HG03469 (cell line): ENCODE measurements around the gene MFGE8.
A peak's percentile ranks its signal among the peaks of the same experiment; 100 is the strongest.

ENCODE experiments used
- ATAC-seq: cut with Tn5 transposase; IDR thresholded peaks from one replicate; pipeline ENCODE4 v1.9.1; 2021; ENCODE audit warnings: mild to moderate bottlenecking, moderate library complexity, moderate number of reproducible peaks; ENCODE audit not compliant: unreplicated experiment

MFGE8 gene

DNA sequence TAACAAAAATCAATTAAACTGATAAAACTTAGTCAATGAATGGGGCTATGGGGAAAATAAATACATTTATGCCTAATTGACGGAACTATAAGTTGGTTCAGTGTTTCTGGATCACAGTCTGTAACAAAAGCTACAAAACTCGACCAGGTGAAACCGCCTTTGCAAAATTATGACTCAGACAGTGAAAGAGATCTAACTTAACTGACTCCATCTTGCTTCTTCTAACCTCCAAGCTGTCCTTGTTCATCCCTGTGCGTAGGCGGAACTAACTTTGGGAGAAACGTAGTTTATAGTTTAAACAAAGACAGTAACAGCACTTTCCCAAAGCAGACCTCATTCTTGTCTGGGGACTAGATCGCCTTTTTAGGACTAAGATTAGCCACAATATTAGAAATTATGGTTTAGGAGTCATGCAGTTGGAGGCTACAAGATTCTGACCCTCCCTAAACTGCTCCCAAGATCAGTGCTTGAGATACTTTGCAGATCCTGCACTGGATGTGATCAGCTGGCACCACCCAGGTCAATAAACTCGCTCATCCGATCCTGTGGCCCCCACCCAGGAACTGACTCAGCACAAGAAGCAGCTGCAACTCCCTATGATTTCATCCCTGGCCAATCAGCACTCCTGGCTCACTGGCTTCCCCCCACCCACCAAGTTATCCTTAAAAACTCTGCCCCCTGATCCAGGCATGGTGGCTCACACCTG lies 7.2 kb upstream of the MFGE8 start:
- ATAC-seq = no peak

DNA sequence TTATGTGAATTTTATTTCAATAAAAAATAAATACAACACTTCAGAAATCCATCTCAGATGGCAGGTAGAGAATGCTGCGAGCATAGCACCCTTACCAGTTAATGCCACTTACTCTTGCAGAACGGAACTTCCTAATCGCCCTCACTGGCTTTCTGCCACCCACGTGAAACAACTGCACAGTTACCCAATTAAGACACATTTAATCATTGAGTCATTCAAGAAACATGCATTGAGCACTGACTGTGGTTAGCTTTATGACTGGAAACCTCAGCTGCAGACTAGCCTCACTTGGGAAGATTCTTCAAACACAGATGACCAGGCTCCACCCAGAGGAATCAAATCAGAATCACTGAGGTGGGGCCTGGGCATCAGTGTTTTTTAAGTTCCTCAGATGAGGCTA lies 5.6 kb upstream of the MFGE8 start:
- ATAC-seq = no peak

DNA sequence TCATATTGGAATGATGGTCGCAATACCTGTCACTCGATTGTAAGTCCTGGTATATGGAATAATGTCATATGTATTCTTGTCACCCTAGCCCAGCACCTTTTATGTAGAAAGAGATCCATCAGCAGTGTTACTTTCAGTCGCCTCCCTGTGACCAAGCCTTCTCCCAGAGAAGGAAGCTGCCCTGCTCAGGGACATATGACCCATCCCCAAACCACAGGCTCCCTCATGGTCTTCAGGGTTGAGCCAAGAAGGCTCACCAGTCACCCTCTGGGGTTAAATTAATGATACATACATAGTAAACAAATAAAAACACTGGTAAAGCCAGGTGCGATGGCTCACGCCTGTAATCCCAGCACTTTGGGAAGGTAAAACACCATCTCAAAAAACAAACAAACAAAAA lies 4.6 kb upstream of the MFGE8 start:
- ATAC-seq = no peak

DNA sequence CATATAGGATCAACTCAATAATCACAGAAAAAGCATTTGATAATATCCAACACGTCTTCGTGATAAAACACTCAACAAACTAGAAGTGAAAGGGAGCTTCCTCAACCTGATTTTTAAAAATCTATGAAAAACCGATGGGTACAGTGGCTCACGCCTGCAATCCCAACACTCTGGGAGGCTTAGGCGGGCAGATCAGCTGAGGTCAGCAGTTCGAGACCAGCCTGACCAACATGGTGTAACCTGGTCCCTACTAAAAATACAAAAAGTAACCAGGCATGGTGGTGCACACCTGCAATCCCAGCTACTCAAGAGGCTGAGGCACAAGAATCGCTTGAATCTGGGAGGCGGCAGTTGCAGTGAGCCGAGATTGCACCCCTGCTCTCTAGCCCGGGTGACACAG lies 2.2 kb upstream of the MFGE8 start:
- no peak for ATAC-seq

DNA sequence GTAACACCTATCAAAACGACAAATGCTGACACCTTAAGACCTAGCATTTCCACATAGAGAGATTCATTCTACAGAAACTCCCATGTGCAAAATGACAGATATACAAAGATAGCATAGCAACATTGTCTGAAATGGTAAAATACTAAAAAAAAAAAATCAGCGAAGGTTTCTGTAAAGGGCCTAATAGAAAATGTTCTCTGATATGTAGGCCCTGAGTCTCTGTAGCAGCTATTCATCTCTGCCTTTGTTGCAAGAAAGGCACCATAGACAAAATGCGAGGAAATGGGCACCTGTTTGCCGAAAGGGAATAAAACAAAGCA lies 631 bp upstream of the MFGE8 start:
- no peak for ATAC-seq

DNA sequence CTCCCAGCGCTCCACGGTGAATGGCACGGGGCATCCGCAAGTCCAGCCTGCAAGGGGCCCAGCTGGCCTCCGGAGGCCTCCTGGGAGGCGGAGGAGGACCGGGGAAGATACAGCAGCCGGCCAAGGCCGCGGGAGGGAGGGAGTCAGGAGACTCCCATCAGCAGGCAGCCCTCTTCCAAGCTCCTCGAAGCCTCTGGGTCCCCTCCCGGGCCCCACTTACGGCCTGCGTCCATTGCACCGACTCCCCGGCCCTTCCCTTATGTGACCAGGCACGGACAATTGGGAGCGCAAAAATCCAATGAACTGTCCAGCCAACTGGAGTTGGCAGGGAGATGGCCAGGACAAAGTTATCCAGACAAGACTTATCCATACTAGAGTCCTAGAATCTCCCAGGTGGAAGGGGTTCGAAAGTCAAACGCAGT lies 668 bp downstream of the MFGE8 start:
- no peak for ATAC-seq

DNA sequence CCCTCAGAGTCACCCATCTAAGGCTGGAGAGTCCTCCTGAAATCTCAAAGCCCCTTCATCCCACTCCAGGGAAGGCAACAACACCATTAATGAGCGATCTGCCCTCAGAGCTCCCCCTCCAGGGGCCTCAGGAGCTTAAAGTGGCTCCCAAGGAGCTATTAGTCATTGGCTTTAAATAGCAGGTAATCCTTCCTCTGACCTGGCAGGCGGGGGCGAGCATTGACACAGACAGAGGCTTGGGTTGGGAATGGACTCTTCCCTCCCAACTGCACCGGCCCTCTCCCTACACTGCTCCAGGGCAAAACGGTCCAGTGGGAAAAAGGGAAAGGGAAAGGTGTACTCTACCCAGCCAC lies 1.4 kb downstream of the MFGE8 start:
- no peak for ATAC-seq

DNA sequence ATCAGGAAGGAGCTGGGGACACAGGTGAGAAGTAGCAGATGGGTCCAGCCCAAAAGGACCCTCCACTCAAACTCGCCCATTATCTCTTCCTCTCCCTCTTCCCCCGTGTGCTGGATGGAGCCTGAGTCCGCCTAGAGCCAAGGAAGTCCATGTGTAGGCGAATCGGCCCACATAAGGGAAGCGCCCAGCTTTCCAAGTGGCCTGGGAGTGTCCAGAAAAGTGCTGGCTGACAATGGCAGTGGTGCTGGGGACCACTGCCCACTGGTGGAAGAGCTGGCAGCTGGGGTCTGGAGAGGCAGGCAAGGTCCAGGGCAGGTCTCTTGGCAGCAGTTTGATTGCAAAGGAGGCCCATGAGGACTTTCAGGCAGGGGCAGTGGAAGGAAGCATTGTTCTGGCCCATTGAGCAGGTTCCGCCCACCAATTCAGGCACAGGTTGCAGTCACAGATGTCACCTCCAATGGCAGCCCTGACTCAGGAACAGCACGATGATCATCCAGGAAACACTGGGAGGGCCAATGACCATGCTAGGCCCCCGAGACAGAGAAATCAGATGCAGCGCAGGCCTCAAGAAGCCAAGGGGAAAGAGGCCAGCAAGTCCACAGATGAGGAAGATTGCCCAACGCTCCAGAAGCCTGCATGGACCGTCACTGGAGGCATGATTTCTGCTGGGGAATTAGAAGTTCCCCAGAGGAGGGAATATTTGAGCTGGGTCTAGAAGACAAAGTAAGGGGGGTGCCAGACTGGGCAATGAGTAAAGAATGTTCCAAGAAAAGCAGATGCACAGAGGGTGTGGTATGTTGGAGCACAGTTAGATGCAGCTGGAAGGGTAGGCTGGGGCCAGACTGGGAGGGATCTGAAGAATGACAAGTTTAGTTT lies 3.0 kb downstream of the MFGE8 start:
- no peak for ATAC-seq

DNA sequence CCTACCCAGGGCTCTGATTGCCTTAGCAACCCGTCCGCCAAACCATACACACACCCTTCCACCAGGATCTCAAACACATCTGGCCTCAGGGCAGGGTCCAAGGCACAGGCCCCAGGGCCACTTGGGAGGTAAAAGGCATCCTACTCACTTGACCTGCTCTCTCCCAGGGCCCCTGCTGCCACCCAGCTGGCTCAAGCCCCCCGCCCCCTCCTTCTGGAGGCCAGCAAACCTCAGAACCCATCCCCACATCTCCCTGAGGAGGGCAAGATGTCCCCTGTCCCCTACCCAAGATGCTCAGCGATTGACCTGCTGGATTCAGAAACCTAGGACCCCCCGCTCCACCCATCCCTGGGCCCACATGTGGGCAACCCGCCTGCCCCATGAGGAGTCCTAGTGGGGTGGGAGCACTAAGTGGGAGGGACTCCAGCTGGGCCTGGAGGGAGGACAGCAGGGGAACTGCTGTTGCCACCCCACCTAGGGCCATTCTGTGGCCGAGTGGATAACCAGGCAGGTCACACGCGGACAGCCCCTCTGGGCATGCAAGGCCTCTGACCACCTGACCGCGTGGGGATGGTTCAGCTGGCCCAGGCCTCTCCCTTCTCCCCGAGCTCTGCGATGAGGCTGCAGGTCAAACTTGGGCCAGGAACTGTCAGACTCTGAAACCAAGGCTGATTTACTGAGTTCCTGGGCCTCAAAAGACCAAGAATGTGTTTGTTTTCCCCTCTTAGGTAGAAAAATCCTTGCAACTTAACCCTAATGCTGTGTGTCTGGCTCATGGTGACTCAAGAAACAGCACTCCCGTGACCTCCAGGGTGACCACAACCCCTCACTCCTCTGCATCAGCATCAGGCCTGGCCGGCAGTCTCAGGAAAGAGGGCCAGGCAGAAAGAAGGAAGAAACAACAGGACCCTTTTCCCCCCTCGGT lies 4.2 kb downstream of the MFGE8 start:
- no peak for ATAC-seq

DNA sequence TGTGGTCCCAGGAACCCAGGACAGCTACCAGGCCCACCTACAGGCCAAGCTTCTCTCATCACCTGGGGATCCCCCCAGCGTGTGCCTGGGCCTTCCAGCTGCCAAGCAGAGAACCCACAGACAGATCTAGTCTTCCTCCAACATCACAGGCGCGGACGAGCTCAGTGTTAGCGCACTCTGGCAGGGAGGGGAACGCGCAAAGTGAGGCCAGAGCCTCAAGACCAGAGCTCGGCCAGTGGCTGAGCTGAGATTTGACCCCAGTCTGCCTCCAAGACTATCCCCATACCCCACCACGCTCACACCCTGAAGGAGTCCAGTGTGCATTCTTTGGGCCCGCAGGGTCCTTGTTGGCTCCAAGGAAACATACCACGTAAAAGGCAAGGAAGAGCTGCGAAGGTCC lies 5.1 kb downstream of the MFGE8 start:
- no peak for ATAC-seq

DNA sequence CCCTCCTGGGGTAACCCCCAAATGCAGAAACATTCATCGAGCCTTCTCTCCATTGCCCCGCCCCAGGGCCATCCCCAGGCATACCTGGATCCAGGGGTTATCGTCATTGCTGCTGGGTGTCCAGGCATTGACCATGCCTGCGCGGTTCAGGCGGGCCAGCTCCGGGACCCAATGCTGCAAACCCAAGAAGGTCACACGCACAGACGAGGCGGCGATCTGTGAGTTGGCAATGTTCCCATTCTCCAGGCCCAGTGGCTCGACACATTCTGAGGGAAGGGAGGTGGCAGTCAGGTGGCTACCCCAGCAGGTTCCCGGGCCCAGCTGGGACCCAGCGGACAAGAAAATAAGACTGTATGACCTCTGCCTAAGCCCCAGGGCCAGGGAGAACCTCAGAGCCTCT lies 6.1 kb downstream of the MFGE8 start:
- no peak for ATAC-seq

DNA sequence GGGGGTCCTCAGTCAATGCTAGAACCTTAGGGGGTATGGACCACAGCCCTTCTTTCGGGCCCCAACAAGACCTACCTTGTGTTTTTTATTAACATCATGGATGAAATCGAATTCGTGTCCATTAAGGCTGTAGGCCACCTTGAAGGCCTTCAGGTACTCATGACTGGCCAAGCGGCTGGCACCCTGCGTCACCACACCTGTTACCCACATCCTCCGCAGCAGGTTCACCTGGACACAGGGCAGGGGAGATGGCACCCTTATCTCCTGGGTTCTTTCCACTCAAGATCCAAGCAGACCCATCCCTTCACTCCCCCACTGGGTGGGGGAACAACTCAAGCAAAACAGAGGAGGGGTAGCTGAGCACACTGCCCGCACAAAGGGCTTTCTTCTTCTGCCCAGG lies 6.6 kb downstream of the MFGE8 start:
- no peak for ATAC-seq

DNA sequence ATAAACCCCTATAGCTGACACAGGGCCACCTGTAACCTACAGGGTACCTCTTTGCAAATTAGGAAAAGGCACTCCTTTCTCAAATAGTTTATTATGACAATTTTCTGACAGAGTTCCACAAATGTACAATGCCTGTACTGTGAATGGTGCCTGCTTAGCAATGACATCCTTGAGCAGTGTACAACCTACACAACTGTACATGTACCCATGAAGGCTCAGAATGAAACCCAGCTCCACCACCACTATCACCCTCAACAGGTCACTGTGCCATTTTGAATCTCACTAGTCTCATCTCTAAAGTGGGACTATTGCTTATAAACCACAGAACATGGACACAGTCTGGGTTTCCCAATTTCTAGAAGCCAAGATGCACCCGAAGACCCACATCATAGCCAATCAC lies 7.0 kb downstream of the MFGE8 start:
- ATAC-seq = no peak

DNA sequence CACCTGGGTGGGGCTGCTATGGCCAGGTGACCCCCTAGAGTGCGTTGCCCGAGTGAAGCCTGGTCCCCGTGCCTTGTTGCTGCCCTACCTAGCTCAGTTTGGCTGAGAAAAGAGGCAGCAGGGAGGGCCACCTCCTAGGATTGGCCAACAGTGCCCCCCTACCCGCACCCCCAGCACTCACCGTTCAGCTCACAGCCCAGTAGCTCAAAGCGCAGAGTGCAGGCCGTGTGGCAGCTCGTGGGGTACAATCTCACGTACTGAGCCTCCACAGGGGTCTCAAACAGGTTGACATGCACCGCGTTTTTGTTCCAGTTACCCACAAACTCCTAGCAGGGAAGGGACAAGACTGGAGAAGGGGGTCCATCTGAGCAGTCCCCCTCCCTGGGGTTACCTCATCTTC lies 7.6 kb downstream of the MFGE8 start:
- no peak for ATAC-seq

DNA sequence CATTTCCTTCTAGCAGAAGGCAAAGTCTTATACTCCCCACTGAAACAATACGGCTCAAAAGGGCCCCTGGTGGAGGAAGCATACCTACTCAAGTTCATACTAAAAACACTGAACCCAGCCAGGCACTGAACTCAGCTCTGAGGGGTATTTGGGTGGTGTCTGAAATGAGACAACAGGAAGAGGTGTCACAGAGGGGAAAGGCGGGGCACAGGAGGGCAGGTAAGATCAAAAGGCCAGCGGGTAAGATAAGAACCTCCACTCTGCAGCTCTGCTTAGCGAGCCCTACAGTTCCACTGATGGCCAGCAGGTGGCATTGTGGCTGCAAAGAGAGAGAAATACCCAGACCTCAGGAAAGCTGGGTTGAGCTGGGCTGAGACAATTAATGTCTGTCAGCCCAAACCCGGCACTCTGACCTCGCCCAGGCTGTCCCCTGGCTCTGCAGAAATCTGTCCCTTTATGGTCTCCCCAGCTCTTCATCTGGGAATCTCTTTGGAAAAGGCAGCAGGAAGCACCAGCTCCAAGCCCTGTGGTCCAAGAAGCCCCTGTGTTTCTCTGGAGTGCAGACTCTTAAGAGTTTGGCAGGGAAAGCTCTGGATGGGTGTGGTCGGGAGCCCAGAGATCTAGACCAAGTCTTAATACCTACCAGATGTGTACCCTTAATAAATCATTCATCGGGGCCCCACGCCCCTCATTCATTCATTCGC lies 8.4 kb downstream of the MFGE8 start:
- ATAC-seq = peak; percentile 50

DNA sequence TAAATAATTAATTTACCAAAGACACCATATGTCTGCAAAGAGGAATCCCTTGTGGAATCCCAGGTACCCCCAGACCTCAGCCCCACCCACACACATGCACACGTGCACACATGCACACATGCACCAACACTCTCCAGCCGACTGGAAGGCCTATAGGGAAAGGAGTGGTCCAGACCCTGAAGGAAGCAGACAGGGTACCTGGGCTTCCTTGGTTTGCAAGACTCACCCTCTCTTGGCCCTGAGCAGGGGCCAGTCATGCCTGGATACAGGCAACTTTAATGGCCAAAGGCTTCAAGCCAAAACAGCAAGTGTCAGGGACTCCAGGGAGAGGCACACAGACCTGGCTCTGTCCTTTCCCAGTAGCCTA lies 8.9 kb downstream of the MFGE8 start:
- ATAC-seq = no peak

DNA sequence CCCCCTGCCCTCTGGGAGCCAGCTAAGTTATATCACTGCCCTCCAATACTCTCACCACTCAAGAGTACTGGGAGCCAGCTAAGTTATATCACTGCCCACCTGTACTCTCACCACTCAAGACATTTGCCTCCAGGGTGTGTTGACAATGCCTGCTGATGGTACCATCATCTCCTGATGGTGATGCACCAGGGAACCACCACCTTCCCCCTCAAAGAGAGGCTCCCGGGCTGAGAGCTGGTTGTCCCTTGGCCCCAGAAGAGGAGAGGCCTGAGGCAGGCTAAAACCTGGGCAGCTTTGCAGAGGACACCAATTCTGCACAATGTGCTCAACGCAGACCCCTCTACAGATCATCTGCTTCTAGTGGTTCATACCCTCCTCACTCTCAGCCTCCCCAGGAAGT lies 10.3 kb downstream of the MFGE8 start:
- no peak for ATAC-seq

DNA sequence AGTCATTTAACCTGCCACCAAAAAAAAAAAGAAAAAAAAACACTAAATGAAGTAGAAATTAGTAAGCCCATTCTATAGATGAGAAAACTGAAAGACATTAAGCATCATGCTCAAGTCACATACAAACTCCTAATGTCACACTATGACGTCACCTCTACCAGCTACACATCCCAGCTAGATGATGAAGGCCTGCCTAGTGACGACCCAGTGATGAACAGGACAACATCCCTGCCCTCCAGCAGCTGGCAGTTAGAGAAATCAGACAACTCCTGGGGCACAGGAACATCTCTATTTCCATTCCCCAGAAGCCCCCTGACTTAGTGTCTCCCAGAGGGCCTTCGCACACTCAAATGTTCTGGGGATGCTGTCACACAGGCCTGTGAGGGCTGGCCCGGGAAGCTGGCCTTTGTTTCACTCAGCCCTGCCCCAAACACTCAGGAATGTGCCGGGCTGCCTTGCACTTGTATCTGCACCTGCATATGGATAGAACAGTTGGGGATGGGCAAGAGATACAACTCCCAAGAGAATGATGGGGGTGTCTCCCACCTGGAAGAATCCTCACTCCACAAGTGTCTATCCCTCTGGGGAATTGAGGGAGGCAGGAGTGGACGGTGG lies 10.9 kb downstream of the MFGE8 start:
- ATAC-seq = no peak

DNA sequence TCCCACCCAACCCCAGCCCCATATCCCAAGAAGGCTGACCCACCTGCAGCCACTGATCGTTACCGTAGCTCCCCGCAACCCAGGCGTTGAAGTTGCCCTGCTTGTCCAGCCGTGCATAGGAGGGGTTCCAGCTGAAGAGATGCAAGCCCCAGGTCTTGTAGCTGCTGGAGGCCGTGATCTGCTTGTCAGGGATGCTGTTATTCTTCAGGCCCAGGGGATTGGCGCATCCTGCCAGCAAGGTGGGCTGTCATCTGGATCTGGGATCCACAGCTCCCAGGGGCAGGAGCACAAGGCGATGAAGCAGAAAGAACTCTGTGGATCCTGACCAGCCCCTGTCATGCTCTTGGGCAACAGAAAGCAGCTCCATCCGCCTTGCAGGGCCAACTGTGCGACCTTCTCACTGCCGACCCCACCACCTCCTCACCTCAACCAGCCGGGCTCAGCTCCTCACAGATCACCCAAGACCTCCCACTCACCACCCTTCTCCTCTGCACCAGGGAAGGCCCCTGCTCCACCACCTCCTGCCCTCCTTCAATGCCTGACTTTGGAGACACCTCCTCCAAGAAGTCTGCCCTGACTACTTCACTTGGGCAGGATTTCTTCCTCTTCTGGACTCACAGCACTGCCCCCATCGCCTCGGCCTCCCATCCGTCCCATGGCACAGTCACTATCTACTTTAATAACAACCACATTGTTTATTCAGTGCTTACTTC lies 11.5 kb downstream of the MFGE8 start:
- ATAC-seq = no peak

DNA sequence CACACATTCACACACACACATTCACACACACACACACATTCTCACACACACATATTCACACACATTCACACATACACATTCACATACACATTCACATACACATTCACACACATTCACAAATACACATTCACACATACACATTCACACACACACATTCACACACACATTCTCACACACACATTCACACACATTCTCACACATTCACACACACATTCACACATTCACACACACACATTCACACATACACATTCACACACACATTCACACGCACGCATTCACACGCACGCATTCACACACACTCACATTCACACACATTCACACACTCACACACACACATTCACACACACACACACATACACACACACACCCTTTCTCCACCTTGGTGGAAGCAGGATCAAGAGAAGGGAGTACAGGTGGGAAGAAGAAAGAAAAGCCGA lies 12.2 kb downstream of the MFGE8 start:
- no peak for ATAC-seq
